ENCODE results near the gene DCTN1. TPM values are rescaled to one million over a fixed set of nuclear protein-coding genes. Genes with fewer than 3 reads are reported as not detected.

DCTN1 gene
- total and polyA plus RNA-seq, 2 donors from 2014 or later: 134 to 191 TPM

- TF ChIP-seq CTCF (IDR thresholded peaks at IDR 0.05; ENCODE audit: borderline replicate concordance, extremely low read depth, insufficient read depth): no peak
- H3K27ac ChIP-seq (ENCODE audit: low read depth in 2 of 2, low read length in 2 of 2): no peak overlapping the region
- H3K9ac ChIP-seq (ENCODE audit: low read length in 3 of 3): no peak overlapping the region
- H3K4me1 ChIP-seq (ENCODE audit: control insufficient read depth in 2 of 3, insufficient read depth in 2 of 3, low read depth in 1 of 3, low read length in 3 of 3): peaks cover 0 to 8% (median 3%) of the 10 kb centered on the region in 3 donors
- intact Hi-C loops (cut with DNase I): no loop called here
- H3K36me3 ChIP-seq (ENCODE audit: control insufficient read depth in 2 of 3, insufficient read depth in 3 of 3, low read length in 3 of 3): peaks cover 0 to 15% (median 11%) of the 10 kb centered on the region in 3 donors
- FAIRE-seq: no peak
- no peak overlapping the region for H3K4me3 ChIP-seq (ENCODE audit: low read length in 3 of 3)
- DNase-seq: no peak
- no peaks in the 10 kb centered on the region for H3K9me3 ChIP-seq (ENCODE audit: control insufficient read depth in 2 of 3, insufficient read depth in 1 of 3, low read length in 3 of 3)
- H3K27me3 ChIP-seq (ENCODE audit: control insufficient read depth, insufficient read depth, low read length): no peaks in the 10 kb centered on the region
Observed at GRCh38 chr2:74381751-74382150, 1.6 kb upstream of the DCTN1 start.

GRCh38 chr2:74378007-74378406 lies 2.1 kb downstream of the DCTN1 start:
- intact Hi-C loops (cut with DNase I): no loop called here
- Histone ChIP-seq H3K36me3 (ENCODE audit: control insufficient read depth in 2 of 3, insufficient read depth in 3 of 3, low read length in 3 of 3) (peaks cover 0 to 22% (median 15%) of the 10 kb centered on the region in 3 donors), H3K9me3 (ENCODE audit: control insufficient read depth in 2 of 3, insufficient read depth in 1 of 3, low read length in 3 of 3) (no peaks in the 10 kb centered on the region), H3K4me1 (ENCODE audit: control insufficient read depth in 2 of 3, insufficient read depth in 2 of 3, low read depth in 1 of 3, low read length in 3 of 3) (peaks cover 0 to 11% (median 3%) of the 10 kb centered on the region in 3 donors), H3K9ac (ENCODE audit: low read length in 3 of 3) (no peak overlapping the region), H3K27me3 (ENCODE audit: control insufficient read depth, insufficient read depth, low read length) (no peaks in the 10 kb centered on the region), H3K27ac (ENCODE audit: low read depth in 2 of 2, low read length in 2 of 2) (no peak overlapping the region), H3K4me3 (ENCODE audit: low read length in 3 of 3) (no peak overlapping the region)
- DNase-seq (no peak), FAIRE-seq (no peak)
- TF ChIP-seq CTCF (IDR thresholded peaks at IDR 0.05; ENCODE audit: borderline replicate concordance, extremely low read depth, insufficient read depth): no peak

- Histone ChIP-seq H3K9ac (ENCODE audit: low read length in 3 of 3) (no peak overlapping the region), H3K4me1 (ENCODE audit: control insufficient read depth in 2 of 3, insufficient read depth in 2 of 3, low read depth in 1 of 3, low read length in 3 of 3) (peaks cover 0 to 11% (median 3%) of the 10 kb centered on the region in 3 donors), H3K36me3 (ENCODE audit: control insufficient read depth in 2 of 3, insufficient read depth in 3 of 3, low read length in 3 of 3) (peaks cover 0 to 27% (median 19%) of the 10 kb centered on the region in 3 donors), H3K9me3 (ENCODE audit: control insufficient read depth in 2 of 3, insufficient read depth in 1 of 3, low read length in 3 of 3) (no peaks in the 10 kb centered on the region), H3K4me3 (ENCODE audit: low read length in 3 of 3) (no peak overlapping the region), H3K27ac (ENCODE audit: low read depth in 2 of 2, low read length in 2 of 2) (no peak overlapping the region), H3K27me3 (ENCODE audit: control insufficient read depth, insufficient read depth, low read length) (no peaks in the 10 kb centered on the region)
- intact Hi-C loops (cut with DNase I): no loop called here
- FAIRE-seq (no peak), DNase-seq (no peak)
- no peak for TF ChIP-seq CTCF (IDR thresholded peaks at IDR 0.05; ENCODE audit: borderline replicate concordance, extremely low read depth, insufficient read depth)
Observed at GRCh38 chr2:74375838-74376237, 4.3 kb downstream of the DCTN1 start.
